SK-N-MC (cell line): ENCODE results near the gene CABP2.
"Not testable (repeated sequence)": the region's sequence is repeated elsewhere in the genome, so short reads cannot be mapped to it uniquely, and the experiment has no call there.

Experiments
- DNase-seq: peaks from one replicate; pipeline ENCODE4 v3.0.0-alpha.2; 2011; ENCODE audit warnings: low read depth, low spot score
- H3K27ac ChIP-seq: fragments of 200-600 bp; sonication (generic); 2 replicates; pipeline ENCODE4 v1.5.1; 2016; ENCODE audit warnings: mixed run types
- H3K36me3 ChIP-seq: fragments of 200-600 bp; sonication (generic); 2 replicates; pipeline ENCODE4 v1.6.1; 2017; ENCODE audit warnings: antibody characterized with exemption, low read length, mixed read lengths; ENCODE audit not compliant: insufficient read depth
- H3K4me3 ChIP-seq: fragments of 200-600 bp; sonication (generic); 2 replicates; pipeline ENCODE4 v1.5.1; 2016
- H3K9ac ChIP-seq: fragments of 200-600 bp; sonication (generic); 2 replicates; pipeline ENCODE4 v1.8.0; 2017; ENCODE audit warnings: mixed run types, mixed read lengths; ENCODE audit not compliant: insufficient read length
- H3K9me3 ChIP-seq: fragments of 200-600 bp; sonication (generic); 2 replicates; pipeline ENCODE4 v1.6.1; 2017; ENCODE audit warnings: low read depth, mild to moderate bottlenecking, antibody characterized with exemption, low read length, moderate library complexity, mixed read lengths
- EZH2 ChIP-seq: fragments of 200-600 bp; sonication (generic); IDR thresholded peaks from one replicate; pipeline ENCODE4 v1.6.1; 2017; ENCODE audit warnings: antibody characterized with exemption
- FOXP2 ChIP-seq: optimal IDR thresholded peaks from 2 replicates; pipeline ENCODE3; 2011; ENCODE audit warnings: mild to moderate bottlenecking, moderate library complexity; ENCODE audit not compliant: insufficient read depth; ENCODE audit errors: extremely low read length, control extremely low read depth
- POLR2AphosphoS5 ChIP-seq: IDR thresholded peaks from 2 replicates; pipeline ENCODE4 v1.6.1; 2012; ENCODE audit warnings: mild to moderate bottlenecking, low read depth, low read length, borderline replicate concordance

The CABP2 gene

GRCh38 chr11:67489885-67490726, 33.1 kb downstream of the CABP2 start:
- Histone ChIP-seq H3K36me3 (peaks cover 9% of the 10 kb centered on the region; the same call in 1 of the 2 replicates), H3K9me3 (no peaks in the 10 kb centered on the region), H3K9ac (no peak overlapping the region), H3K4me3 (no peak overlapping the region), H3K27ac (no peak overlapping the region)
- TF ChIP-seq POLR2AphosphoS5, result no peak
- no peak for TF ChIP-seq EZH2
- TF ChIP-seq FOXP2, result no peak
- DNase-seq, result no peak

- Histone ChIP-seq H3K4me3 (no peak overlapping the region), H3K27ac (no peak overlapping the region), H3K9me3 (no peaks in the 10 kb centered on the region), H3K9ac (no peak overlapping the region), H3K36me3 (peaks cover 9% of the 10 kb centered on the region; the same call in 1 of the 2 replicates)
- no peak for TF ChIP-seq POLR2AphosphoS5
- no peak for TF ChIP-seq FOXP2
- TF ChIP-seq EZH2, result no peak
- no peak for DNase-seq
Measured at GRCh38 chr11:67489203-67489884, 33.9 kb downstream of the CABP2 start.

GRCh38 chr11:67486481-67487195, 36.6 kb downstream of the CABP2 start:
- Histone ChIP-seq H3K9me3 (no peaks in the 10 kb centered on the region), H3K36me3 (peaks cover 9% of the 10 kb centered on the region; the same call in 1 of the 2 replicates), H3K4me3 (no peak overlapping the region), H3K27ac (no peak overlapping the region), H3K9ac (no peak overlapping the region)
- no peak for DNase-seq
- no peak for TF ChIP-seq POLR2AphosphoS5
- no peak for TF ChIP-seq EZH2
- TF ChIP-seq FOXP2, result no peak

GRCh38 chr11:67485873-67486361, 37.3 kb downstream of the CABP2 start:
- H3K4me3 ChIP-seq, H3K9me3 ChIP-seq, H3K27ac ChIP-seq, H3K36me3 ChIP-seq, DNase-seq, H3K9ac ChIP-seq: not testable (repeated sequence)

- TF ChIP-seq POLR2AphosphoS5 (no peak), EZH2 (no peak), FOXP2 (no peak)
- Histone ChIP-seq H3K27ac (no peak overlapping the region), H3K9me3 (no peaks in the 10 kb centered on the region), H3K4me3 (no peak overlapping the region), H3K36me3 (peaks cover 3% of the 10 kb centered on the region; the same call in 1 of the 2 replicates), H3K9ac (no peak overlapping the region)
- DNase-seq, result no peak
Measured at GRCh38 chr11:67484847-67485311, 38.4 kb downstream of the CABP2 start.

GRCh38 chr11:67483831-67484665, 39.2 kb downstream of the CABP2 start:
- H3K9ac ChIP-seq, result peak overlapping the region; percentile 73
- DNase-seq, result no peak
- H3K27ac ChIP-seq, result peak overlapping the region; percentile 15; the same call in 1 of the 2 replicates
- no peak for TF ChIP-seq EZH2
- TF ChIP-seq FOXP2, result no peak
- no peak for TF ChIP-seq POLR2AphosphoS5
- no peaks in the 10 kb centered on the region for H3K9me3 ChIP-seq
- H3K36me3 ChIP-seq, result peaks cover 3% of the 10 kb centered on the region; the same call in 1 of the 2 replicates
- H3K4me3 ChIP-seq, result peak overlapping the region; percentile 89
